OCI-LY1 (cell line): Measurements from ENCODE around the gene ACE.
A peak's percentile ranks its signal among the peaks of the same experiment; 100 is the strongest.

Experiments
- H2AFZ ChIP-seq: fragments of 200-600 bp; sonication (generic), shearing (Covaris generic); 2 replicates; pipeline ENCODE4 v1.6.0; 2014; ENCODE audit warnings: antibody characterized with exemption, mild to moderate bottlenecking, low read length
- H3F3A ChIP-seq: fragments of 200-600 bp; sonication (generic), shearing (Covaris generic); 2 replicates; pipeline ENCODE4 v1.6.0; 2014; ENCODE audit warnings: mild to moderate bottlenecking, antibody characterized with exemption, low read length, moderate library complexity; ENCODE audit not compliant: insufficient read depth
- H3K27ac ChIP-seq: fragments of 200-600 bp; sonication (generic); 2 replicates; pipeline ENCODE4 v1.5.1; 2014; ENCODE audit warnings: low read length, mixed run types, mild to moderate bottlenecking, low read depth; ENCODE audit not compliant: poor library complexity, severe bottlenecking
- H3K27me3 ChIP-seq: fragments of 200-600 bp; sonication (generic); 2 replicates; pipeline ENCODE4 v1.6.0; 2014; ENCODE audit warnings: antibody characterized with exemption, mild to moderate bottlenecking, low read length, moderate library complexity; ENCODE audit not compliant: insufficient read depth
- H3K36me3 ChIP-seq: fragments of 200-600 bp; sonication (generic); 2 replicates; pipeline ENCODE4 v1.6.1; 2014; ENCODE audit warnings: mild to moderate bottlenecking, antibody characterized with exemption, low read length, moderate library complexity, mixed read lengths; ENCODE audit not compliant: insufficient read depth
- H3K4me1 ChIP-seq: fragments of 200-600 bp; sonication (generic); 2 replicates; pipeline ENCODE4 v1.5.1; 2014; ENCODE audit warnings: mild to moderate bottlenecking, low read length, moderate library complexity; ENCODE audit not compliant: insufficient read depth, severe bottlenecking
- H3K4me2 ChIP-seq: fragments of 200-600 bp; sonication (generic), shearing (Covaris generic); 2 replicates; pipeline ENCODE4 v1.6.1; 2014; ENCODE audit warnings: low read length
- H3K4me3 ChIP-seq: fragments of 200-600 bp; sonication (generic); 2 replicates; pipeline ENCODE4 v1.5.1; 2014; ENCODE audit warnings: low read length, low read depth, mild to moderate bottlenecking, mixed read lengths; ENCODE audit not compliant: poor library complexity, severe bottlenecking
- H3K79me2 ChIP-seq: fragments of 200-600 bp; shearing (Covaris generic); 2 replicates; pipeline ENCODE4 v1.6.1; 2016; ENCODE audit warnings: mixed run types, low read length, mixed read lengths; ENCODE audit not compliant: insufficient read depth
- H3K9ac ChIP-seq: fragments of 200-600 bp; sonication (generic), shearing (Covaris generic); 2 replicates; pipeline ENCODE4 v1.6.1; 2014; ENCODE audit warnings: mild to moderate bottlenecking, low read length, mixed read lengths
- H3K9me2 ChIP-seq: fragments of 200-600 bp; sonication (generic), shearing (Covaris generic); 2 replicates; pipeline ENCODE4 v1.6.1; 2014; ENCODE audit warnings: low read depth, mild to moderate bottlenecking, low read length, mixed read lengths
- H3K9me3 ChIP-seq: fragments of 200-600 bp; shearing (Covaris generic); 2 replicates; pipeline ENCODE4 v1.6.1; 2014; ENCODE audit warnings: low read length, mixed read lengths
- H4K20me1 ChIP-seq: fragments of 200-600 bp; sonication (generic), shearing (Covaris generic); 2 replicates; pipeline ENCODE4 v1.6.0; 2016; ENCODE audit warnings: mild to moderate bottlenecking, low read length; ENCODE audit not compliant: insufficient read depth
- EZH2 ChIP-seq: fragments of 200-600 bp; sonication (generic), shearing (Covaris generic); IDR thresholded peaks from 2 replicates; pipeline ENCODE4 v1.8.0; 2017; ENCODE audit warnings: borderline replicate concordance, mixed run types, mild to moderate bottlenecking, antibody characterized with exemption, low read length, moderate library complexity, mixed read lengths
- TF ChIP-seq, protein P1 (sequence below): fragments of 200-600 bp; sonication (generic), shearing (Covaris generic); IDR thresholded peaks from 2 replicates; pipeline ENCODE4 v1.5.1; 2017; ENCODE audit warnings: mild to moderate bottlenecking, antibody characterized with exemption, low read length, moderate library complexity, mixed read lengths

The ACE gene

DNA sequence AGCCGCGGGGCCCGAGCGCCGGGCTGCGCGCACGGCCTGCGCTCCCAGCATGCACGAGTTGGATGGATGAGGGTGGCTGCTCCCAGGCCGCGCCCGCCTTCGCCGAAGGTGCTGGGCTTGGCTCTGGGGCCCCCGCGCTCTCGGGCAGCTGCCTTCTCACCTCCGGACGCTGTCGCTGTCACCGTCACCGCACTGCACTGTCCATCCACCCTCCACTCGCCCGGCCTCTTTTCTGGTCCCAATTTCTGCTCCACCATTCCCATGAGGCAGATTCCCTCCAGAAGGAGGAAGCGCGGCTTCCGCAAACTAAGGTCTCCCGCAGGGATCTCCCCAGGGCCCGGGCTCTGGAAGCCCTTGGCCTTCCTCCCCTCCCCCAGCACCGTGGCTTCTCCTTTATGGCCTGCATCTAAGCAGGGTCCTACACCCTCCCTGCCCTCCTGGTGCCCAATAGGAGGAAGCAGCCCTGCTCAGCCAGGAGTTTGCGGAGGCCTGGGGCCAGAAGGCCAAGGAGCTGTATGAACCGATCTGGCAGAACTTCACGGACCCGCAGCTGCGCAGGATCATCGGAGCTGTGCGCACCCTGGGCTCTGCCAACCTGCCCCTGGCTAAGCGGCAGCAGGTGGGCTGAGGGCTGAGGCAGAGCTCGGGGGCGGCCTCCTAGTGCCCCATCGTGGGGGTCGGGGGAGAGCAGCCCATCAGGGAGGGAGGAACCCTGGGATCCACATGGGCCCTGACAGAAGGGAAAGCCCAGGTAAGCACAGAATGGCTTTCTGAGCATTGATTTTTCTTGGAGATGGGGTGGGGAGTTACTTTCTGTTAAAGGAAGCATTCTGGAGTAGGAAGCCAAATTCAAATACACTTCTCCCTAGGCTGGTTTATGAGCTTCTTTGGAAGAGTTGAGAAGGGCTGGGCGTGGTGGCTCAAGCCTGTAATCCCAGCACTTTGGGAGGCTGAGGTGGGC is 899 bp downstream of the ACE start:
- Histone ChIP-seq H3K9me3 (no peaks in the 10 kb centered on the region), H3K4me3 (peak overlapping the region; percentile 21), H3K4me2 (peak overlapping the region; percentile 52; the same call in 1 of the 2 replicates), H3K79me2 (no peaks in the 10 kb centered on the region), H3K9ac (no peak overlapping the region), H3K36me3 (no peaks in the 10 kb centered on the region), H3K4me1 (peaks cover 19% of the 10 kb centered on the region), H3K27ac (no peak overlapping the region), H3K9me2 (no peaks in the 10 kb centered on the region), H4K20me1 (no peaks in the 10 kb centered on the region), H3F3A (no peaks in the 10 kb centered on the region), H3K27me3 (peaks cover 15% of the 10 kb centered on the region; the same call in 1 of the 2 replicates), H2AFZ (no peak overlapping the region)
- no peak for TF ChIP-seq EZH2
- TF ChIP-seq, protein P1, sequence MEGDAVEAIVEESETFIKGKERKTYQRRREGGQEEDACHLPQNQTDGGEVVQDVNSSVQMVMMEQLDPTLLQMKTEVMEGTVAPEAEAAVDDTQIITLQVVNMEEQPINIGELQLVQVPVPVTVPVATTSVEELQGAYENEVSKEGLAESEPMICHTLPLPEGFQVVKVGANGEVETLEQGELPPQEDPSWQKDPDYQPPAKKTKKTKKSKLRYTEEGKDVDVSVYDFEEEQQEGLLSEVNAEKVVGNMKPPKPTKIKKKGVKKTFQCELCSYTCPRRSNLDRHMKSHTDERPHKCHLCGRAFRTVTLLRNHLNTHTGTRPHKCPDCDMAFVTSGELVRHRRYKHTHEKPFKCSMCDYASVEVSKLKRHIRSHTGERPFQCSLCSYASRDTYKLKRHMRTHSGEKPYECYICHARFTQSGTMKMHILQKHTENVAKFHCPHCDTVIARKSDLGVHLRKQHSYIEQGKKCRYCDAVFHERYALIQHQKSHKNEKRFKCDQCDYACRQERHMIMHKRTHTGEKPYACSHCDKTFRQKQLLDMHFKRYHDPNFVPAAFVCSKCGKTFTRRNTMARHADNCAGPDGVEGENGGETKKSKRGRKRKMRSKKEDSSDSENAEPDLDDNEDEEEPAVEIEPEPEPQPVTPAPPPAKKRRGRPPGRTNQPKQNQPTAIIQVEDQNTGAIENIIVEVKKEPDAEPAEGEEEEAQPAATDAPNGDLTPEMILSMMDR: no peak

DNA sequence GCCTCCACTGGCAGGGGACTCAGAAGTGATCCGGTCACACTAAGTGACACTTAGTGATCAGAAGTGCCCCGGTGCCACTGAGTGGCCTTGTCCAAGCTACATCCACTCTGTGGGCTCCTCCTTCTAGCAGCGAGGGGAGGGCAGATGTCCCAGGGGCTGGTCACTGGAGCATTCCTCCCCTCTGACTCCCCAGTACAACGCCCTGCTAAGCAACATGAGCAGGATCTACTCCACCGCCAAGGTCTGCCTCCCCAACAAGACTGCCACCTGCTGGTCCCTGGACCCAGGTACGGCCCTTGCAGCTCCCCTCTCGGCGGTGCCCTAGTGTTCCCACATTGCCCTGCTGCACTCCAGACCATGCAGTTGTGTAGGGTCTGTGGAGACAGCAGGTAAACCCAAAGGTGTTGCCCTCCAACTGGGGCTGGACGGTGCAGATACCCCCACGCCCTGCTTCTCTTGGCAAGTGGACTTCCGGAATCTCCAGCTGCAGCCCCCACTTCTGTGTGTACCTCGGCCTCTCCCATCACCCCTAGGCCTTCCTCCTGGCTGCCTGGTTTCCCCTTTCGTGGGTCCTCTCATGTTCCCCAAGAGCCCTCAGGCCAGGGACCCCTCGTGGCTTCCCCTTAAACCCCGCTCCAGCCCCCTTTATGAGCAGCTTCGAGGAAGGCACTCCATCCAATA is 2.1 kb downstream of the ACE start:
- Histone ChIP-seq H2AFZ (no peak overlapping the region), H3K79me2 (no peaks in the 10 kb centered on the region), H3K27ac (no peak overlapping the region), H3K27me3 (peaks cover 15% of the 10 kb centered on the region; the same call in 1 of the 2 replicates), H4K20me1 (no peaks in the 10 kb centered on the region), H3K4me1 (peaks cover 19% of the 10 kb centered on the region), H3F3A (no peaks in the 10 kb centered on the region), H3K4me3 (no peak overlapping the region), H3K9me2 (no peaks in the 10 kb centered on the region), H3K9me3 (no peaks in the 10 kb centered on the region), H3K4me2 (no peak overlapping the region), H3K9ac (no peak overlapping the region), H3K36me3 (no peaks in the 10 kb centered on the region)
- TF ChIP-seq, protein P1: peak; percentile 85
- TF ChIP-seq EZH2: no peak

DNA sequence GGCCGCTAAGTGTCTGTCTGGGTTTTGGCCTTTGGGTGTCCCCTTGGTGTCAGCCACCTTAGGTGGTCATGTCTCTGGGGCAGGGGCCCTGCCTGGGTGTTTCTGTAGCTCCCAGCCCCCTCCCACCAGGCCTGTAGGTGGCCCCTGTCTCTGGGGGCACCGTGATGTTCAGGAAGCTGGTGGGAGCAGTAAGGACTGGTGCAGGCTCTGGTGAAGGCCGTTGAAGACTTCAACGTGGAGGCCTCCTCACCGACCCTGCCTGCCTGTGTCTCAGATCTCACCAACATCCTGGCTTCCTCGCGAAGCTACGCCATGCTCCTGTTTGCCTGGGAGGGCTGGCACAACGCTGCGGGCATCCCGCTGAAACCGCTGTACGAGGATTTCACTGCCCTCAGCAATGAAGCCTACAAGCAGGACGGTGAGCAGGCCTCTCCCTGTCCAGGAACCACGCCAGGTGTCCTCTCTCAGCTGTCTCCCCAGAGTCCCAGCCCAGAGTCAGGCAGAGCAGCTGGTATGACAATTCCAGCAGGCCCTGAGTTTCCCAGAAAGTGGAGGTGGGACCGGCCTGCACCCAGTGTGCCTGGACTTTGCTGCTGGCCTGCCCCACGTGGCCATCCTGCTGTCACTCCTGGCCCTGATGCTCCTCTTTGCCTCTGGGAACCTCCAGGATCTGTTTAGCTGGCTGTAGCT is 2.8 kb downstream of the ACE start:
- H3K27me3 ChIP-seq: peaks cover 13% of the 10 kb centered on the region; the same call in 1 of the 2 replicates
- H3K4me1 ChIP-seq: peaks cover 19% of the 10 kb centered on the region
- no peaks in the 10 kb centered on the region for H4K20me1 ChIP-seq
- H3K36me3 ChIP-seq: no peaks in the 10 kb centered on the region
- H3K79me2 ChIP-seq: no peaks in the 10 kb centered on the region
- H3K4me2 ChIP-seq: no peak overlapping the region
- no peak overlapping the region for H2AFZ ChIP-seq
- H3K27ac ChIP-seq: no peak overlapping the region
- H3F3A ChIP-seq: no peaks in the 10 kb centered on the region
- H3K9ac ChIP-seq: no peak overlapping the region
- H3K4me3 ChIP-seq: no peak overlapping the region
- H3K9me2 ChIP-seq: no peaks in the 10 kb centered on the region
- TF ChIP-seq EZH2: no peak
- TF ChIP-seq, protein P1: no peak
- no peaks in the 10 kb centered on the region for H3K9me3 ChIP-seq
